ENCODE measurements around the gene TRABD2B. TPM values are rescaled to one million over a fixed set of nuclear protein-coding genes. Genes with fewer than 3 reads are reported as not detected.

TRABD2B gene
- total RNA-seq, 1 experiment from 2014 or later = 10.3 TPM

DNA sequence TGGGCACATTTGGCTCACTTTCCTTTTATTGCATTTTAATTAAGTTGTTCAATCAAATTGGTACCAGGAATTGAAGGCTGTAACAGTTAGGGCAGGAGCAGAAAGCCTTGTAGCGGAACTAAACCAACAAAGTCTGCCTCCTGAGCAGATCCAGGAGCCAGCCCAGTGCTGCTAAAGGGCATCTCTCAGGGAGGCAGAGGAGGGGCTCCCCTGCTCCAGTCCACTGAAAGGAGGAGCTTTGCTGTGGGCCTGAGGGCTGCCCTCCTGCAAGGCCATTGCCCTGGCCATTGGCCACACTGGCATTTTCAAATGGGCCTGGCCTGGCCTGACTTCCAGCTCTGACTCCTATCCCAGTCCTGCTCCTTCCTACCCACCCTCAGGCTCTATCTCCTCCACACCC, 3.7 kb upstream of the TRABD2B start:
- CTCF ChIA-PET = interaction anchor here (1.7 to 5.4 kb wide), 2 partner anchors 59 to 93 kb away, joined by 4 to 78 read pairs; no protein-coding TSS in a partner anchor
- DNase-seq (ENCODE audit: low spot score) (no peak), ATAC-seq (no peak)
- no peak overlapping the region for H3K27ac Mint-ChIP-seq
- no peaks in the 10 kb centered on the region for H3K36me3 Mint-ChIP-seq
- H3K4me1 Mint-ChIP-seq = peaks cover 30% of the 10 kb centered on the region
- H3K27me3 Mint-ChIP-seq (ENCODE audit: low read depth) = peaks cover 29% of the 10 kb centered on the region
- H3K9me3 Mint-ChIP-seq = no peaks in the 10 kb centered on the region
- POLR2A ChIA-PET = no interaction called here
- no peak overlapping the region for H3K4me3 Mint-ChIP-seq
- TF ChIP-seq, protein P1, sequence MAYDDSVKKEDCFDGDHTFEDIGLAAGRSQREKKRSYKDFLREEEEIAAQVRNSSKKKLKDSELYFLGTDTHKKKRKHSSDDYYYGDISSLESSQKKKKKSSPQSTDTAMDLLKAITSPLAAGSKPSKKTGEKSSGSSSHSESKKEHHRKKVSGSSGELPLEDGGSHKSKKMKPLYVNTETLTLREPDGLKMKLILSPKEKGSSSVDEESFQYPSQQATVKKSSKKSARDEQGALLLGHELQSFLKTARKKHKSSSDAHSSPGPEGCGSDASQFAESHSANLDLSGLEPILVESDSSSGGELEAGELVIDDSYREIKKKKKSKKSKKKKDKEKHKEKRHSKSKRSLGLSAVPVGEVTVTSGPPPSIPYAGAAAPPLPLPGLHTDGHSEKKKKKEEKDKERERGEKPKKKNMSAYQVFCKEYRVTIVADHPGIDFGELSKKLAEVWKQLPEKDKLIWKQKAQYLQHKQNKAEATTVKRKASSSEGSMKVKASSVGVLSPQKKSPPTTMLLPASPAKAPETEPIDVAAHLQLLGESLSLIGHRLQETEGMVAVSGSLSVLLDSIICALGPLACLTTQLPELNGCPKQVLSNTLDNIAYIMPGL (CRISPR knock-in tag; IDR thresholded peaks at IDR 0.05) = no peak
- no peak for TF ChIP-seq ELF4 (CRISPR knock-in tag; IDR thresholded peaks at IDR 0.05; ENCODE audit: low read depth)
- no peak for TF ChIP-seq RELA (CRISPR knock-in tag; IDR thresholded peaks at IDR 0.05; ENCODE audit: borderline replicate concordance)
- TF ChIP-seq ZMAT4 (CRISPR knock-in tag; IDR thresholded peaks at IDR 0.05) = no peak
- TF ChIP-seq, protein P2, sequence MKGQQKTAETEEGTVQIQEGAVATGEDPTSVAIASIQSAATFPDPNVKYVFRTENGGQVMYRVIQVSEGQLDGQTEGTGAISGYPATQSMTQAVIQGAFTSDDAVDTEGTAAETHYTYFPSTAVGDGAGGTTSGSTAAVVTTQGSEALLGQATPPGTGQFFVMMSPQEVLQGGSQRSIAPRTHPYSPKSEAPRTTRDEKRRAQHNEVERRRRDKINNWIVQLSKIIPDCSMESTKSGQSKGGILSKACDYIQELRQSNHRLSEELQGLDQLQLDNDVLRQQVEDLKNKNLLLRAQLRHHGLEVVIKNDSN (CRISPR knock-in tag; IDR thresholded peaks at IDR 0.05) = no peak
- no peak for TF ChIP-seq PRDM15 (CRISPR knock-in tag; IDR thresholded peaks at IDR 0.05)
- TF ChIP-seq FOXP4 (CRISPR knock-in tag; IDR thresholded peaks at IDR 0.05) = no peak
- TF ChIP-seq EMX1 (CRISPR knock-in tag; IDR thresholded peaks at IDR 0.05) = no peak
- no peak for TF ChIP-seq MXD4 (CRISPR knock-in tag; IDR thresholded peaks at IDR 0.05; ENCODE audit: borderline replicate concordance)

GRCh38 chr1:47999097-47999496, 1.9 kb upstream of the TRABD2B start:
- Mint-ChIP-seq H3K9me3 (no peaks in the 10 kb centered on the region), H3K27ac (no peak overlapping the region), H3K27me3 (ENCODE audit: low read depth) (peaks cover 32% of the 10 kb centered on the region), H3K4me1 (peaks cover 48% of the 10 kb centered on the region), H3K4me3 (no peak overlapping the region), H3K36me3 (peaks cover 4% of the 10 kb centered on the region; the same call in 1 of the 2 replicates)
- no peak for ATAC-seq
- ChIA-PET POLR2A (no interaction called here), CTCF (interaction anchor here (1.1 to 5.4 kb wide), 19 partner anchors 10 to 244 kb away, joined by 3 to 78 read pairs (median 12); no protein-coding TSS in a partner anchor)
- no peak for DNase-seq (ENCODE audit: low spot score)
- no peak for TF ChIP-seq TP53 (CRISPR knock-in tag; IDR thresholded peaks at IDR 0.05)
- TF ChIP-seq ESRRA (CRISPR knock-in tag; IDR thresholded peaks at IDR 0.05; ENCODE audit: borderline replicate concordance) = no peak
- TF ChIP-seq PRDM15 (CRISPR knock-in tag; IDR thresholded peaks at IDR 0.05) = no peak
- no peak for TF ChIP-seq AFF4 (CRISPR knock-in tag; IDR thresholded peaks at IDR 0.05; ENCODE audit: borderline replicate concordance)
- TF ChIP-seq ZMAT4 (CRISPR knock-in tag; IDR thresholded peaks at IDR 0.05) = no peak
- no peak for TF ChIP-seq SOX15 (CRISPR knock-in tag; IDR thresholded peaks at IDR 0.05)
- TF ChIP-seq NFYB (CRISPR knock-in tag; conservative IDR thresholded peaks at IDR 0.05; ENCODE audit: low read depth) = no peak
- TF ChIP-seq, protein P3, sequence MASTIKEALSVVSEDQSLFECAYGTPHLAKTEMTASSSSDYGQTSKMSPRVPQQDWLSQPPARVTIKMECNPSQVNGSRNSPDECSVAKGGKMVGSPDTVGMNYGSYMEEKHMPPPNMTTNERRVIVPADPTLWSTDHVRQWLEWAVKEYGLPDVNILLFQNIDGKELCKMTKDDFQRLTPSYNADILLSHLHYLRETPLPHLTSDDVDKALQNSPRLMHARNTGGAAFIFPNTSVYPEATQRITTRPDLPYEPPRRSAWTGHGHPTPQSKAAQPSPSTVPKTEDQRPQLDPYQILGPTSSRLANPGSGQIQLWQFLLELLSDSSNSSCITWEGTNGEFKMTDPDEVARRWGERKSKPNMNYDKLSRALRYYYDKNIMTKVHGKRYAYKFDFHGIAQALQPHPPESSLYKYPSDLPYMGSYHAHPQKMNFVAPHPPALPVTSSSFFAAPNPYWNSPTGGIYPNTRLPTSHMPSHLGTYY (CRISPR knock-in tag; IDR thresholded peaks at IDR 0.05) = no peak

All from WTC11 (cell line).